H1 (cell line): ENCODE measurements around the gene TNFSF11. TPM values are rescaled to one million over a fixed set of nuclear protein-coding genes. Genes with fewer than 3 reads are reported as not detected.
A peak's percentile ranks its signal among the peaks of the same experiment; 100 is the strongest.

ENCODE experiments used
- CTCF ChIA-PET: fragments of 300-600 bp; sonication (Branson Sonifier 250); formaldehyde crosslinking; loops from one replicate; lab custom pipeline; 2021; ENCODE audit not compliant: partially characterized antibody; lab: Charles Lee
- POLR2A ChIA-PET: fragments of 300-600 bp; sonication (Branson Sonifier 250); formaldehyde crosslinking; loops from one replicate; lab custom pipeline; 2021; ENCODE audit warnings: inconsistent platforms; ENCODE audit not compliant: partially characterized antibody; lab: Charles Lee
- DNase-seq, 2 experiments: peaks; one replicate each; pipeline versions ENCODE4 v3.0.0 to v3.0.0-alpha.2; 2010 to 2022; ENCODE audit warnings: low spot score in 2 of 2, low read depth in 1 of 2, mixed read lengths in 1 of 2
- FAIRE-seq: peaks from 2 replicates; lab custom pipeline; 2011; peaks lifted over from hg19 to GRCh38; lab: Jason Lieb, UNC
- H2AFZ ChIP-seq: 2 replicates; pipeline ENCODE4 v1.8.1; 2012; ENCODE audit warnings: low read length, inconsistent platforms
- H2AK5ac ChIP-seq: 2 replicates; pipeline ENCODE4 v1.6.1; 2013; ENCODE audit warnings: low read depth, low read length
- H2BK120ac ChIP-seq: replicated peaks from 2 replicates; pipeline ENCODE3; 2013; ENCODE audit warnings: low read depth, low read length, inconsistent platforms
- H2BK12ac ChIP-seq: 2 replicates; pipeline ENCODE4 v1.6.1; 2013; ENCODE audit warnings: low read depth, low read length
- H2BK15ac ChIP-seq: 2 replicates; pipeline ENCODE4 v1.6.1; 2013; ENCODE audit warnings: low read length
- H2BK20ac ChIP-seq: 2 replicates; pipeline ENCODE4 v1.6.1; 2013; ENCODE audit warnings: low read length
- H2BK5ac ChIP-seq: 2 replicates; pipeline ENCODE4 v1.6.1; 2013; ENCODE audit warnings: low read depth, low read length
- H3K14ac ChIP-seq: 2 replicates; pipeline ENCODE4 v1.6.1; 2013; ENCODE audit warnings: inconsistent platforms; ENCODE audit not compliant: insufficient read length
- H3K18ac ChIP-seq: 2 replicates; pipeline ENCODE4 v1.6.1; 2013; ENCODE audit warnings: low read length; ENCODE audit errors: extremely low read depth
- H3K23ac ChIP-seq: 2 replicates; pipeline ENCODE4 v1.6.1; 2013; ENCODE audit warnings: inconsistent platforms; ENCODE audit not compliant: insufficient read length
- H3K23me2 ChIP-seq: 2 replicates; pipeline ENCODE4 v1.6.1; 2013; ENCODE audit warnings: low read depth, low read length
- H3K27ac ChIP-seq: 2 replicates; pipeline ENCODE4 v1.6.1; 2011; ENCODE audit warnings: low read depth, low read length, inconsistent platforms
- H3K27me3 ChIP-seq, 4 experiments: replicated peaks in 1 of 4; 1 replicate in 1 of 4; 2 replicates in 3 of 4; pipeline versions ENCODE4 v1.6.1 to v1.8.1; 2011 to 2013; ENCODE audit warnings: low read length in 3 of 4, mild to moderate bottlenecking in 3 of 4, inconsistent platforms in 2 of 4, mixed read lengths in 2 of 4, moderate library complexity in 1 of 4; ENCODE audit not compliant: control insufficient read depth in 3 of 4, insufficient read depth in 3 of 4; ENCODE audit errors: extremely low read depth in 1 of 4
- H3K36me3 ChIP-seq, 4 experiments: 2 replicates each; pipeline versions ENCODE4 v1.6.1 to v1.8.1; 2011 to 2013; ENCODE audit warnings: mild to moderate bottlenecking in 4 of 4, low read length in 3 of 4, moderate library complexity in 2 of 4, control low read depth in 1 of 4, inconsistent platforms in 1 of 4; ENCODE audit not compliant: insufficient read depth in 4 of 4, control insufficient read depth in 2 of 4
- H3K4ac ChIP-seq: replicated peaks from 2 replicates; pipeline ENCODE3; 2013; ENCODE audit warnings: low read length, low read depth, mixed read lengths, inconsistent platforms; ENCODE audit not compliant: insufficient read length
- H3K4me1 ChIP-seq, 4 experiments: replicated peaks in 1 of 4; 1 replicate in 1 of 4; 2 replicates in 3 of 4; pipeline versions ENCODE4 v1.6.1 to v1.8.1; 2011 to 2013; ENCODE audit warnings: low read length in 3 of 4, inconsistent platforms in 2 of 4, mixed read lengths in 1 of 4; ENCODE audit not compliant: insufficient read depth in 4 of 4, control insufficient read depth in 3 of 4
- H3K4me2 ChIP-seq, 2 experiments: 2 replicates each; pipeline versions ENCODE4 v1.6.1 to v1.8.1; 2011 to 2013; ENCODE audit warnings: low read depth in 2 of 2, low read length in 2 of 2, control low read depth in 1 of 2, inconsistent platforms in 1 of 2, mild to moderate bottlenecking in 1 of 2; ENCODE audit not compliant: insufficient read depth in 1 of 2
- H3K4me3 ChIP-seq, 4 experiments: fragments of 200-600, 300-600 bp in 1 of 4; sonication (generic), shearing (Covaris generic), sonication (Bioruptor Twin) in 1 of 4; 2 replicates each; pipeline versions ENCODE4 v1.5.1 to v1.8.1; 2011 to 2016; ENCODE audit warnings: low read length in 4 of 4, low read depth in 3 of 4, control low read depth in 2 of 4, inconsistent platforms in 2 of 4, mild to moderate bottlenecking in 2 of 4, mixed read lengths in 1 of 4, moderate library complexity in 1 of 4; ENCODE audit not compliant: insufficient read depth in 2 of 4; ENCODE audit errors: extremely low read depth in 1 of 4
- H3K56ac ChIP-seq: replicated peaks from 2 replicates; pipeline ENCODE3; 2013; ENCODE audit warnings: low read depth, mild to moderate bottlenecking, mixed read lengths, low read length, inconsistent platforms; ENCODE audit not compliant: insufficient read length
- H3K79me1 ChIP-seq: 2 replicates; pipeline ENCODE4 v1.6.1; 2013; ENCODE audit warnings: low read depth, low read length, control low read depth
- H3K79me2 ChIP-seq, 2 experiments: 2 replicates each; pipeline versions ENCODE4 v1.6.1 to v1.8.1; 2012 to 2013; ENCODE audit warnings: low read length in 2 of 2, mild to moderate bottlenecking in 2 of 2, inconsistent platforms in 1 of 2; ENCODE audit not compliant: insufficient read depth in 2 of 2, control insufficient read depth in 1 of 2
- H3K9ac ChIP-seq, 4 experiments: replicated peaks in 1 of 4; 1 replicate in 1 of 4; 2 replicates in 3 of 4; pipeline versions ENCODE4 v1.6.1 to v1.8.1; 2011 to 2013; ENCODE audit warnings: low read depth in 3 of 4, low read length in 3 of 4, control low read depth in 2 of 4, mild to moderate bottlenecking in 2 of 4, moderate library complexity in 2 of 4, inconsistent platforms in 1 of 4; ENCODE audit errors: extremely low read depth in 1 of 4
- H3K9me3 ChIP-seq, 2 experiments: 2 replicates each; pipeline versions ENCODE4 v1.6.1 to v1.8.1; 2012 to 2013; ENCODE audit warnings: mild to moderate bottlenecking in 2 of 2, moderate library complexity in 2 of 2, control low read depth in 1 of 2, inconsistent platforms in 1 of 2, low read depth in 1 of 2, low read length in 1 of 2, mixed read lengths in 1 of 2; ENCODE audit not compliant: insufficient read depth in 2 of 2
- H4K20me1 ChIP-seq, 2 experiments: replicated peaks in 1 of 2; 2 replicates each; pipeline versions ENCODE3 to v1.8.1; 2011 to 2013; ENCODE audit warnings: inconsistent platforms in 2 of 2, low read length in 2 of 2, mild to moderate bottlenecking in 1 of 2; ENCODE audit not compliant: insufficient read depth in 2 of 2, control insufficient read depth in 1 of 2
- H4K5ac ChIP-seq: 2 replicates; pipeline ENCODE4 v1.6.1; 2013; ENCODE audit warnings: low read length, low read depth, mixed read lengths, inconsistent platforms; ENCODE audit not compliant: insufficient read length
- H4K8ac ChIP-seq: 2 replicates; pipeline ENCODE4 v1.8.0; 2013; ENCODE audit warnings: mild to moderate bottlenecking, moderate library complexity, low read length, inconsistent platforms; ENCODE audit not compliant: insufficient read depth; ENCODE audit errors: extremely low read depth
- H4K91ac ChIP-seq: replicated peaks from 2 replicates; pipeline ENCODE3; 2013; ENCODE audit warnings: low read length, mixed read lengths, inconsistent platforms; ENCODE audit not compliant: insufficient read length
- CBX5 ChIP-seq: fragments of 300-800, 300-1000 bp; sonication (generic); IDR thresholded peaks from 2 replicates; pipeline ENCODE4 v1.7.1; 2016; ENCODE audit warnings: antibody characterized with exemption, low read length, low read depth
- CBX8 ChIP-seq: fragments of 300-800, 300-1000 bp; sonication (generic); IDR thresholded peaks from 2 replicates; pipeline ENCODE4 v1.7.1; 2016; ENCODE audit warnings: low read depth, low read length, borderline replicate concordance
- E2F6 ChIP-seq: IDR thresholded peaks from 2 replicates; pipeline ENCODE4 v1.6.1; 2012; ENCODE audit warnings: inconsistent platforms
- RNF2 ChIP-seq: fragments of 200-900, 300-1000 bp; sonication (generic); IDR thresholded peaks from 2 replicates; pipeline ENCODE4 v1.7.1; 2016; ENCODE audit warnings: borderline replicate concordance, low read depth, mild to moderate bottlenecking, antibody characterized with exemption, low read length; ENCODE audit not compliant: poor library complexity, severe bottlenecking; ENCODE audit errors: missing control alignments
- YY1 ChIP-seq: IDR thresholded peaks from 2 replicates; pipeline ENCODE4 v1.6.1; 2011; ENCODE audit warnings: low read depth, mild to moderate bottlenecking, low read length
- WGBS, 2 experiments: shearing (Covaris generic) in 1 of 2; methylation state at CpG; one replicate each; pipeline versions ENCODE4 v1.1.6 to v1.1.7; 2013 to 2015; ENCODE audit warnings: low lambda C conversion rate in 2 of 2, mixed read lengths in 2 of 2, inconsistent platforms in 1 of 2, low coverage in 1 of 2, missing lambda C conversion rate in 1 of 2; ENCODE audit not compliant: insufficient replicate concordance in 2 of 2, insufficient coverage in 1 of 2, insufficient read length in 1 of 2; ENCODE audit errors: extremely low coverage in 1 of 2, missing lambda C conversion rate in 1 of 2; 5-methylcytosine and 5-hydroxymethylcytosine counted together
- polyA plus RNA-seq, 7 experiments: library from polyadenylated mRNA; depleted of rRNA in 3 of 7; stranded (reverse) in 5 of 7; unstranded in 2 of 7; fragments of >200 nt in 5 of 7; fragments of 200-250 nt in 2 of 7; gene quantifications; 1 replicate in 5 of 7; 2 replicates in 1 of 7; 4 replicates in 1 of 7; pipeline versions ENCODE4 v1.2.1 to v1.2.3, GENCODE V29; 2011 to 2013; ENCODE audit warnings: missing spikeins in 2 of 7, mixed read lengths in 2 of 7
- total RNA-seq: library from RNA; stranded (reverse); fragmentation: NEBNext Ultra II Directional; extraction: Animal tissue kit (Norgen Biotek cat#: 25700); gene quantifications from 2 replicates; pipeline ENCODE4 v1.2.1, GENCODE V29; 2021

Gene TNFSF11
- total and polyA plus RNA-seq, 2 of the 8 experiments (the other 6 are each of a cell fraction or from before 2014, with no cell fraction given): 9.3 to 12.0 TPM

DNA sequence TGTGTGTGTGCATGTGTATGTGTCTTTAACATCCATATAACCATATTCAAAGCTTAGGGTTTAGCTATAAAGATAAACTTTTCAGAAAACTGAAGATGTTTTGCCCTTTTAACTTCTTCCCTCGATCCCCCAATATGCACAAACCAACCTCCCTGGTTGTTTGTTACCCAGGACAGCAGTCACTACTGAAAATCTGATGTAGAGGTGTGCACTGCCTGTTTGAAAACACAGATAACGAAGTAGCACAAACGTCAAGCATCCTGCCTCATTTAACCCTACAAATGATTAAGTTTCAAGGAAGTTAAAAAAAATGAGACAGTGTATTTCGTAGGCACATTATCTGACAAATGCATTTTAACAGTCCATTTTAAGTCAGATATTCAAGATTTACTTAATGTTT lies 3.6 kb downstream of the TNFSF11 start:
- peak; percentile 57 for FAIRE-seq
- H3K4me1 ChIP-seq: peaks cover 0 to 13% (median 9%) of the 10 kb centered on the region in 4 experiments; a peak in 4 of 7 replicates
- TF ChIP-seq RNF2: no peak
- TF ChIP-seq CBX5: no peak
- TF ChIP-seq CBX8: no peak
- TF ChIP-seq YY1: no peak
- TF ChIP-seq E2F6: no peak

More for the DNA sequence above, 3.6 kb downstream of the TNFSF11 start:
- no peak overlapping the region for H4K91ac ChIP-seq
- no peaks in the 10 kb centered on the region for H3K79me1 ChIP-seq
- no peak overlapping the region for H3K9ac ChIP-seq
- H3K56ac ChIP-seq: no peak overlapping the region
- peaks cover 0 to 9% (median 2%) of the 10 kb centered on the region in 4 experiments; a peak in 3 of 8 replicates for H3K36me3 ChIP-seq
- H2BK12ac ChIP-seq: no peak overlapping the region
- H4K5ac ChIP-seq: no peak overlapping the region
- no peak overlapping the region for H3K14ac ChIP-seq
- H3K18ac ChIP-seq: no peak overlapping the region
- H3K9me3 ChIP-seq: 0 out of 4 replicates have a peak, but pooled peaks cover 0 to 2% of the 10 kb centered on the region in 2 experiments
- no peak overlapping the region for H4K8ac ChIP-seq
- no peak overlapping the region; a peak in 1 of 4 replicates for H3K4me2 ChIP-seq
- no peak overlapping the region for H3K23ac ChIP-seq
- H2BK5ac ChIP-seq: no peak overlapping the region; the same call in 1 of the 2 replicates
- no peak overlapping the region for H2BK120ac ChIP-seq
- H2BK20ac ChIP-seq: no peak overlapping the region
- H3K27ac ChIP-seq: no peak overlapping the region
- no peak overlapping the region for H3K4ac ChIP-seq
- H3K79me2 ChIP-seq: peaks cover 0 to 60% of the 10 kb centered on the region in 2 experiments; a peak in 2 of 4 replicates
- H3K27me3 ChIP-seq: no peaks in the 10 kb centered on the region; a peak in 1 of 7 replicates
- CTCF ChIA-PET: interaction anchor here (1.1 kb wide), 1 partner anchor 17 kb away, joined by 3 read pairs; no protein-coding TSS in a partner anchor
- WGBS, 2 experiments: 75% methylated on average over 4 of the region's 4 CpGs; no CpG with 5 or more reads in 1 of the 2 experiments
- H2BK15ac ChIP-seq: no peak overlapping the region
- H4K20me1 ChIP-seq: no peaks in the 10 kb centered on the region
- peaks cover 10% of the 10 kb centered on the region for H3K23me2 ChIP-seq
- H3K4me3 ChIP-seq: no peak overlapping the region
- H2AK5ac ChIP-seq: no peak overlapping the region
- POLR2A ChIA-PET: no interaction called here
- no peak overlapping the region for H2AFZ ChIP-seq
- no peak for DNase-seq
